Effector CD8-positive, alpha-beta T cell (primary cell): ENCODE data around the gene ZBBX.

Experiments used
- DNase-seq: peaks from one replicate; lab custom pipeline; 2025; lab: John Stamatoyannopoulos, UW

Gene ZBBX

DNA sequence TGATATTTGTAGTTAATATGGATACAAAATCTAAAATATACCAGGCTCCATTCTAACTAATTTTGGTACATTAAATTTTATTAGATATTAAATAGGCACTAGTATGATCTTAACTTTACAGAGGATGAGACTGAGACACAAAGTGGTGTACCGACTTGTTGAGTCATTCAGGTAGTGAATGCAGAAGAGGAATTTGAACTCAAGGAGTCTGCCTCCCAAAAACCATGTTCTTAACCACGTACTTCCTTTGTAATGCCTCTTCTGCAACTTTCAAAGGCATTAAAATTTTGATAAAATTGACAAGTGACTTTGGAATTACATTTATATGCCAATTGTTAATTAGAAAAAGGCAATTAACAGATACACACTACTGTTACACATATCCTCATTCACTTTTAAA is 61.8 kb downstream of the ZBBX start:
- DNase-seq, result no peak

DNA sequence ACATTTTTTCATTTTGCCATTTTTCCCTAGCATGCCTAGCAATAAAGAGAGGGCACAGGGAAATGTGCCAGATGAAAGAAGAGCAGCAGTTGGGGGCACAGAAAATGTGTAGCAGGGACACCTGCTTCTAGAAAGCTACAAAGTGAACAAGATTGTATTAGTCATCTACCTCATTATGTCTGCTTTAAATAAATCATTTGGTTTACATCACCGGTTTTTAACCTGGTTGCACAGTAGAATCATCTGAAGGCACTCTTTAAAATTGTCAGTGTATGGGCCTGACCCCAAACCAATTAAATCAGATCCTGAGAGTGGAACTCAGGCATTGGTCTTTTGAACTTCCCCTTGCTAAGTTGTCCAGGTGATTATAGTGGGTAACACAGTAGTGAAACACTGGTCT is 73.8 kb downstream of the ZBBX start:
- DNase-seq, result no peak

DNA sequence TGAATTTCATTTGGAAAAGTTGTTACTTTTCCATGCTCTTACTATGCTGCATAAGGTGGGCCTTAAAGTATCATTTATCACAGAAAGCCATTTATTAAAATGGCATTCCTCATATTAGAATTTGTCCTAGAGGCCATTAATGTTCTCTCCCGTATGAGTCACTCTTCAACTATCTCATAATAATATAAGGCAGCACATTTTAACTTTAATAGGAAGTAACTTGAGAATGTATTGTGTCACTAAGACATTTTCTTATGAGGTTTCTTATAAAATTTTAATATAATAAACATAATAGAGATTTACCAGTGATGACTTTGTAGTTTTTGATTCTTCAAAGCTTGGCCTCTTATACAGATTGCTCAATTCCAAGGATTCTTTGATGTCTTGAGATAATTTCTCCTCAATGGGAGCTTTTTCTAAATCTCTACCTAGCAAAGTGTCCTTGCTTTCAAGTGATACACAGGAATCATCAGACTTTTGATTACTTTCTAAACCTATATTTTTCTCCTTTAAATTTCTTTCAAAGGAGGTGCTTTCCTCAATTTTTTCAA is 74.7 kb downstream of the ZBBX start:
- DNase-seq, result no peak

DNA sequence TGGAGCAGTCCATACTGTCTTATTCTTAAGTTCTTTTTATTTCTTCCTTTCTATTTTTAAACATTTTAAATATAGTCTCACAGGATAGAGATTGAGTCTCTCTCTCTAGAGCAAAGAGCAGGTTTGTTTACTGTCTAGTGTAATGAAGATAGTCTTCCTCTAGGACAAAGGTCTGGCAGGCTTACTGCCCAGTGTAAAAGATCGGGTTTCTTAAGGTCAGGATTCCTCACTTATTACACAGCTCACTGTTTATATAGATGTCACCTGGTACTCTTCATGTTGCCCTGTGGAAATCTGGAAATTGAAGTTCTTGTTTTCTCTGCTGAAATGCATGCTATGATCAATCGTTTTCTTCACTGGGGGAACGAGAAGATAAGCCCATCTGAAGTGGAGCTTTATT is 76.0 kb downstream of the ZBBX start:
- no peak for DNase-seq

DNA sequence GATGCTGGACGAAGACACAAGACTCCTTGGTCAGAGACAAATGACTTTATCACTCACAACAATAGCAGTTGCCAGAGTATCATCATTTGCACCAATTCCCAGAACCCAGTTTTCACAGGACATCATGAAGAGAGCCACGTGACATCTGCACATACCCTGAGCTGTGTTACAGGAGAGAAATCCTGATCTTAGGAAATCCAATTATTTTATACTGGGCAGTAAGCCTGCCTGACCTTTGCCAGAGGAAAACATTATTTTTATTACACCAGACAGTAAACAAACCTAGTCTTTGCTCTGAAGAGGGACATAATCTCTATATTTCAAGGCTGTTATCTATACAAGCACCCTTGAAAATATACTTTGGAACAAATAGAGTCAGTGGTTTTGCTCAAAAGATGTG is 77.4 kb downstream of the ZBBX start:
- DNase-seq, result no peak

DNA sequence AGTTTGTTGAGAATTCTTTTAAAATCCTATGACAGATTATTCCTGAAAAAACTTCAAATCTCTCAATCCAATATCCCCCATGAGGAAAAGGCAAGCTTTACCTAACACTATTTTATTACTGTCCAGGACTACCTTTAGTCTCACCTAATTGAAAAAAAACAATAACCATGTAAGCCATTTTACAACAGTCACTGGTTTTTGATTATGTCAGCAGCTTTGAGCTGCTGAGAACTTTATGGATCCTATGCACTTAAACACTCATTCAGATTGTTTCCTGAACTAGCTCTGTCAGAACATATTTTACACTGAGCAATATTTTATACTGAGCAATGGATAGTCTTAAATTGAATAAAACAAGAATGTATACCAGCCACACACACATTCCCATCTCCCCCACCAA is 79.9 kb downstream of the ZBBX start:
- DNase-seq, result no peak

DNA sequence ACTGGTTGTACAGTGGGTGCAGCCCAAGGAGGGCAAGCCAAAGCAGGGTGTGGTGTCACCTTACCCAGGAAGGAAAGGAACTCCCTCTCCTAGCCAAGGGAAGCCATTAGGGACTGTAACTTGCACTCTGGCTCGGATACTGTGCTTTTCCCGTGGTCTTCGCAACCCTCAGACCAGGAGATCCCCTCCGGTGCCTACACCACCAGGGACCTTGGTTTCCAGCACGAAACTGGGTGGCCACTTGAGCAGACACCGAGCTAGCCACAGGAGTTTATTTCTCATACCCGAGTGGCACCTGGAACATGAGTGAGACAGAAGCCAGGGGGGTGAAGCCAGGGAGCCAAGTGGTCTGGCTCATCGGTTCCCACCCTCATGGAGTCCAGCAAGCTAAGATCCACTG is 90.7 kb downstream of the ZBBX start:
- no peak for DNase-seq

DNA sequence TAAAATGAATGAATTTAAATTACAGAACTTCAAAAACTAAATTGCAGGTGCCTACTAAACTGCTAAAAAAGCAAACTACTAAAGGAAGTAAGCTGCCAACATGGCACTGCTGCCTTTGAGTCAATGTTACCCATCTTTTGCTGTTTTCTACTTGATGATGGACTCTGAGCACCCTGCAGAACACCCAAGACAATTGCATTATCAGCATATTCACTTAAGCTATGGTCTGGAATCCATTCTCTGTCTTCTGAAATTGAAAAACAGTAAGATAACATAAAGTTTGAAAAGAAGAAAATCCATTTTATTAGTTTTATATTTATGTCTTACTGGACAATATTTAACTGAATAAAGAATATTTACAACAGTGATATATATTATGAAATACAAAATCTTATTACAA is 91.4 kb downstream of the ZBBX start:
- DNase-seq, result no peak

DNA sequence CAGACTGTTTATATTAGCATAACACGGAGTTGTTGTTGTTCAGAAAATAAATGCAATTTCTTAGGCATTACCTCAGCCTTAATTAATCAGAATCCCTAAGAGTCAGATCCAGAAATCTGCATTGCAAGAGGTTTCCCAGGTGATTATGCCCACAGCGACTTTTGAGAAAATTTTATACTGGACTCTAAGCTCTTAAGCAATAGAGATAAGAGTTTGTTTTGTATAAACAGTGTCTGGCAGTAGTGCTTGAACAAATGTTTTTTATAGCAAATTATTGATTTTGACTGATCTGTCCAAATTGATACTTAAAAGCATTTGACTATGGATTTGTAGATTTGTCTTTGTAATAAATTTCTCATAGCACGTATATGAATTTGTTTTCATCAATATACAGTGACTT is 92.8 kb downstream of the ZBBX start:
- DNase-seq, result no peak

DNA sequence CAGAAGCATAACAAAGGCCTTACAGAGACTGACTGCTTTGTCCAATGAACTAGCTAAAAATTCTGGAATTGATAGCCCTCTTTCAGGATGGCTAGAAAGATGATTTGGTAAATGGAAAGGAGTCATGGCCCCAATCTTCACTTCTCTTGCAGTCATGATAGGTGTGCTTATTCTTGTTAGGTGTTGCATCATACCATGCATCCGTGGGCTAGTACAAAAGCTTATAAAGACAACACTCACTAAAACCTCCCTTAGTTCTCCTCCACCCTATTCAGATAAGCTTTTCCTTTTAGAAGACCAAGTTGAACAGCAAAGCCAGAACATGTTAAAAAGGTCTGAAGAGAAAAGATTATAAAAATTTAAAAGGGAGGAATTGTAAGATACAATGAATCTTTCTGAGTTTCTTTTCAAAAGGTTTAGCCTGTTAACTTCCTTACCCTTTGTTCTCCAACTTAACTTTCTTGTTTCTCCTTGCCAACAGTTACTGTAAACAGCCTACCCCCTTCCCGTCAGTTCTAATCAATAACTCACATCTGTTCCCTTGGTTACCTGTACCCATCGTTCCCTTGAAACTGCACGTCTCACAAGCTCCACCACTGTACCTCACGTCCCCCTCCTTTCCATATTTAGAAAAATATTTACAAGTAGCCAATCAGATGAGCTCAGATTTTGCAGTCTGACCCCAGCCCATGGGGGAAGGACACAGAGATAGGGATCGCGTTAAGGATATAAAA is 105.8 kb downstream of the ZBBX start:
- no peak for DNase-seq

DNA sequence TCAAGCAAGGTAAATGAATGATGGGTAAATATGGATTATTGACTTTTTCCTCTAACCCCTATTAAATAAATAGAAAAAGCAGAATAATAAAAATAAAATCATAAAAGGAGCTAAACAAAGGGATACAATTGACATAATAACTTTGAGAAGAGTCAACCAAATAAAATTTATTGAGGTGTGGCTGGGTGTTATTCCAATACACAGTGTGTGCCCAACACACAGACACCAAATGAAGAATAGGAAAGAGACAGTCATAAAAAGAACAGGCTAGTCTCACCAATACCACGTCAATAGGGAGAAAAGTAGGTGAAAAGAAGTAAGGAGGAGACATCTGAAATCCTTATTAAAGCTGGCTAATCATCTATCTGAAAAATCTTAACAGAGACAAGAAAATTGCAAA is 127.1 kb downstream of the ZBBX start:
- DNase-seq, result no peak

DNA sequence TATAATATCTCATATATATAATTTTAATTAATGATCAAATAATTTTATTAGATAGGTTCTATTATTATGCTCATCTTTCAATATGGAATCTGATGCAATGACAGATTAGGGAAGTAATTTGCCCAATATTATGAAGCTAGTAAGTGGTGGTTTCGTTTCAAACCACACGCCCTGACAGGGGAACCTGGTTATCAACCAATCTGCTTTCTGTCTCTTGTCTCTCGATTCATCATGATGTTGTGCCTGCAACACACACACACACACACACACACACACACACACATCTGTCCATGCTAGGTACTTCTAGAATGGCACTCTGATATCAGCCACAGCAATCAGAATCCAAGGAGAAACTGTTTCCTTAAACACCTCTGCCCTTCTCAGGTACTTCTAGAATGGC is 128.4 kb downstream of the ZBBX start:
- no peak for DNase-seq

DNA sequence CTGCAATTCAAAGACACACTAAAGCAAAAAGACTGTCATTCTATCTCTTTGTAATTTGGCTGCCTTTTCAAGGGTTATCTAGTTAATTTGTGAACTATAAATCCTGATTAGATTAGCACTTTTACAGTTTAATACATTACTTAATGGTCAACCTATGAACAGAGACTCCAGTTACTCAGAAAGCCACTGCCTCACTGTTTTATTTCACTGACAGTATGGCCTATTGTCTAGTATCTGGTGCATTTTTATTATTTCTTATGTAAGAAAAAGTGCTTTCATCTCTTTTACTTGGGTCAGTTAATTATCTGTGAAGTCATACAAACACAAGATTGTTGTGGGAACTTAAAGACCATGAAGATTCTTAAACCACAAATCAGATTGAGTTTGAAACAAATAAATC is 133.8 kb downstream of the ZBBX start:
- DNase-seq, result no peak

DNA sequence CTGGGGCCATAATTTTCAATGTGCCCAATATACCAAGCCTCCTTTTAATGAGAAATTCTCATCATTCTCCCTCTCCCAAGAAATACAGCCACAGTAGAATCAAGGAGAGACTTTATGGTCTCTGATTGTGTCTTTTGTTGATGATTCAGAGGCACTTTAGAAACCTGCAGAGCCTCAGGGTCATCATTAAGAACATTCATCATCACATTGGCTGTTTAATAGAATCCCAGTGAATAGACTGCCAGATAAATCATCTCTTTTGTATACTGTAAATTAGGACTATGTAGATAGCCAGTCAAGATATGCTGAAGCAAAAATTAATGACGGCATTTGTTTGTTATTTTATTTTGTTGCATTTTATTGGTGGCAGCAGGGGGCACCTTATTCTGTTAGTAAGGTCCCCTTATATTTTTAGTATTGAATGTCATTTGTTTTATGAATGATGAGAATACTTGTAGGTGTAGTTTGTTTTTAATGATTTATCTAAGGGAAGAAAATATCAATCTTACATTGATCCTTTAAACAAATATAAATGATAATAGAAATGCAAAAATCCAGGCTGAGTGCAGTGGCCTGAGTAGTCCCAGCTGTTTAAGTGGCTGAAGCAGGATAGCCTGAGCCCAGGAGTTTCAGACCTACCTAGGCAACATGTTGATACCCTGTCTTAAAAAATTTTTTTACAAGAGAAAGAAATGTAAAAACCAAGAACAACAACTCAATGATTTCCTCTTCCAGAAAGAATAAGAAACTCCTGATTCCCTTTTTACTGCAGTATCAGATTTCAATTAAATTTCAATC is 138.8 kb downstream of the ZBBX start:
- no peak for DNase-seq

DNA sequence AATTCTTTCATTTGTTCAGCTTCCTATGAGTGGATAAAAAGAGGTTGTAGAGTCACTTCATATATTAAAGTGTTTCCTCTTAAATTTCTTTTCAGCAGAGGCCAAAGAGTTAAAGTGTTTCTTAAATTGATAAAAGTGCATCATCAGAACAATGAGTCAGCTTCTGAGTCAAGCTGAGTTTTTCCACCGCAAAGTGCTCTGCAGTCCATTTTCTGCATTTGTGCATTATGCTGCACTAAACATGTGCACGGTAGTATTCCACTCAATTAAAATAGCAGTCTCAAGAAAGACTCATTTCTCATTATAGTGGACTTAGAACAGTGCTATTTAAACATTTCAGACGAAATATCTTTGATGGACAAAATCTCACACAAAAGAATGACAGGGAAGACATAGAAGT is 152.0 kb downstream of the ZBBX start:
- DNase-seq, result no peak

DNA sequence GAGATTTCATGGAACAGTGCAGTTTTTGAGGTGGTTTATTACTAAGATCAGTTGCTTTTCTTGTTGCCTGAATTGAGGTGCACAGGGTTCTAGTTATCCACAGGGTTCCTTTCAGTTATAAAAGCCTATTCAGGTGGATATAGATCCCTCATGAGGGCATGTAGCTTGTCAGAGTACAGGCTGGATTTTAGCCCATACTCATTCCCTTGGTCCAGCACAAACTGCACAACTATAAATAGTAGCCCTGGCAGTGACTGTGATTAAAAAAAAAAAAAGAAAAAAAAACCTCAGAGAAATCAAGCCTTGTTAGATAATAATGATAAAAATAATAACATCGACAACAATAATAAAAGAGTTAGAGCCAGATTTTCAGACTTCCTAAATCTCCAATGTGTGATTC is 154.3 kb downstream of the ZBBX start:
- no peak for DNase-seq

DNA sequence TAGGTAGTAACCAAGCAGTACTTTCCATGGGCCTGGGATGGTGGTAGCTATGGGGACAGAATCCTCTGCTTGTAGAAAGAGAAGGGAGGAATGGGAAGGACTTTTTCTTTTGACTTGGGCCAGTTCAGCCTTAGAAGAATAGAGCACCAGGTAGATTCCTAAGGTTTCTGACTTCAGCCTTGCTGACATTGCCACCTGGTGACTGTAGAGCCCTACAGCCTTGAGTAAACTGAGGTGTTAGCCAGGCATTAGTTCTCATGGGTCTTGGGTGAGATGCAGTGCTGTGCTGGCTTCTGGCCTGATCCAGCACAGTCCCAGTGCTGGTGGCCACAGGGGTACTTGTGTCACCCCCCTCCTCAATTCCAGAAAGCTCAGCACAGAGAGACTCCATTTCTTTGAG is 171.1 kb downstream of the ZBBX start:
- no peak for DNase-seq

DNA sequence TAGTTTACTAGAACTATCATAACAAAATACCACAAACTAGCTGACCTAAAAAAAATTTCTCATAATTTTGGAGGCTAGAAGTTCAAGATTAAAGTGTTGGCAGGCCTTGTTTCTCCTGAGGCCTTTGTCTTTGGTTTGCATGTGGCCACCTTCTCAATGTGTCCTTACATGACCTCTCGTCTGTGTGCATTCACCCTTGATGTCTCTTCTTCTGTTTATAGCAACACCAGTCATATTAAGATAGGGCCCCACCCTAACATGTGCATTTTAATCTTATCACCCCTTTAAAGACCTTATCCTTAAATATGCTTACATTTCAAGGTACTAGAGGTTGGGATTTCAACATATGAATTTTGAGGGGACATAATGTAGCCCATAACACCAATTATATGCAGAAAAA is 177.0 kb downstream of the ZBBX start:
- no peak for DNase-seq

DNA sequence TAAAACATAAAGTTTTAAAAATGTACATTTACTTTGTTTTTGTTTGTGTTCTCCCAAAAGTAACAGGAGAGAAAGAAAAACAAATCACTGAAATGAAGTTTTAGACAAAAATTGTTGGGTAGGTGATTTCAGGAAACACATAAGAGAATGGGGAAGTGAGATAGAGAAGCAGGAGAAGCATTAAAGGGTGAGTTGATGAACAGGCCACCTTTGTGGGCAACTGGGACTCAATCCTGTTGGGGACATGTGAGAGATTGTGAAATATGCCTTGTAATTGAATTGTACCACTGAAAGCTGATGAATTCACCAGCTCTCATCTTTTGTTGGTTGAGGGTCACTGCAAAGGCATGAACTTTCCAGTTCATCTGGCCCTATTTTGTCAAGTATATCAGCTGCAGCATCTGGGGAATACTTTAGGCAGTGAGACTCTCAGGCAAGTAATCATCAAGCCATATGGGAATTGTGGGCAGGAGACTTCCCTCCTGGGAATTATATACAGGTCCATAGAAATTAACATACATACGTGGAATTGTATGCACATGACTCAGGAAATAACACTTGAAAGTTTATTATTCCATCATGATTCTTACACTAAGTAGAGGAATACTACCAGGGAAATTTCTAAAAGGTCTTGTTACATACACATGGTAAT is 181.0 kb downstream of the ZBBX start:
- no peak for DNase-seq
